Neural cell (in vitro differentiated cells): ENCODE data around the gene ISOC2.

Experiments used
- CTCF ChIP-seq: fragments of 450-650 bp; IDR thresholded peaks from 2 replicates; pipeline ENCODE4 v1.5.1; 2014; ENCODE audit warnings: antibody characterized with exemption, mild to moderate bottlenecking, moderate library complexity; ENCODE audit not compliant: poor library complexity, severe bottlenecking
- EP300 ChIP-seq: fragments of 450-650 bp; conservative IDR thresholded peaks from 2 replicates; pipeline ENCODE4 v1.6.1; 2014; ENCODE audit warnings: antibody characterized with exemption, mild to moderate bottlenecking, moderate library complexity; ENCODE audit not compliant: poor library complexity, severe bottlenecking
- RAD21 ChIP-seq: fragments of 450-650 bp; conservative IDR thresholded peaks from 2 replicates; pipeline ENCODE4 v1.6.1; 2014; ENCODE audit warnings: antibody characterized with exemption, mild to moderate bottlenecking, moderate library complexity
- TAF1 ChIP-seq: IDR thresholded peaks from 2 replicates; pipeline ENCODE4 v1.6.1; 2012; ENCODE audit warnings: low read depth

- TF ChIP-seq CTCF (no peak), TAF1 (no peak), RAD21 (no peak), EP300 (no peak)
These were observed 4.2 kb upstream of the ISOC2 start for GRCh38 chr19:55465460-55466240.
